Adipocyte (in vitro differentiated cells): Measurements from ENCODE around the gene TRMT61A.
A peak's percentile ranks its signal among the peaks of the same experiment; 100 is the strongest.

Experiments
- DNase-seq: peaks from one replicate; pipeline ENCODE4 v3.0.0-alpha.2; 2015; ENCODE audit warnings: low read depth
- H3K27me3 ChIP-seq: replicated peaks from 2 replicates; pipeline ENCODE4 v1.7.0; 2013; ENCODE audit warnings: mild to moderate bottlenecking, low read length, moderate library complexity; ENCODE audit not compliant: control insufficient read depth, insufficient read depth
- H3K36me3 ChIP-seq: 2 replicates; pipeline ENCODE4 v1.7.0; 2013; ENCODE audit warnings: low read length, mild to moderate bottlenecking, moderate library complexity; ENCODE audit not compliant: control insufficient read depth, insufficient read depth, severe bottlenecking
- H3K4me1 ChIP-seq: 2 replicates; pipeline ENCODE4 v1.7.0; 2013; ENCODE audit warnings: mild to moderate bottlenecking, low read length, moderate library complexity; ENCODE audit not compliant: control insufficient read depth, insufficient read depth
- H3K4me3 ChIP-seq: 2 replicates; pipeline ENCODE4 v1.7.0; 2013; ENCODE audit warnings: mild to moderate bottlenecking, low read length, moderate library complexity
- H3K9ac ChIP-seq: 2 replicates; pipeline ENCODE4 v1.7.0; 2013; ENCODE audit warnings: mild to moderate bottlenecking, low read length, moderate library complexity
- H3K9me3 ChIP-seq: 2 replicates; pipeline ENCODE4 v1.7.0; 2013; ENCODE audit warnings: mild to moderate bottlenecking, low read length, moderate library complexity; ENCODE audit not compliant: control insufficient read depth

The TRMT61A gene

GRCh38 chr14:103546652-103547454 lies 17.9 kb downstream of the TRMT61A start:
- Histone ChIP-seq H3K9me3 (no peaks in the 10 kb centered on the region), H3K36me3 (no peaks in the 10 kb centered on the region), H3K4me3 (no peak overlapping the region), H3K9ac (no peak overlapping the region), H3K4me1 (peaks cover 55% of the 10 kb centered on the region), H3K27me3 (no peaks in the 10 kb centered on the region)
- peak; percentile 69 for DNase-seq

GRCh38 chr14:103547455-103547940 lies 18.5 kb downstream of the TRMT61A start:
- DNase-seq = no peak
- no peak overlapping the region for H3K9ac ChIP-seq
- H3K9me3 ChIP-seq = no peaks in the 10 kb centered on the region
- no peaks in the 10 kb centered on the region for H3K36me3 ChIP-seq
- peaks cover 55% of the 10 kb centered on the region for H3K4me1 ChIP-seq
- no peak overlapping the region for H3K4me3 ChIP-seq
- H3K27me3 ChIP-seq = no peaks in the 10 kb centered on the region

GRCh38 chr14:103547941-103548462 lies 19.0 kb downstream of the TRMT61A start:
- Histone ChIP-seq H3K9me3 (no peaks in the 10 kb centered on the region), H3K36me3 (no peaks in the 10 kb centered on the region), H3K4me3 (no peak overlapping the region), H3K27me3 (no peaks in the 10 kb centered on the region), H3K9ac (no peak overlapping the region), H3K4me1 (peaks cover 55% of the 10 kb centered on the region)
- no peak for DNase-seq

GRCh38 chr14:103548463-103549351 lies 19.7 kb downstream of the TRMT61A start:
- peaks cover 53% of the 10 kb centered on the region for H3K4me1 ChIP-seq
- peak overlapping the region; percentile 85 for H3K9ac ChIP-seq
- H3K9me3 ChIP-seq = no peaks in the 10 kb centered on the region
- no peaks in the 10 kb centered on the region for H3K36me3 ChIP-seq
- H3K4me3 ChIP-seq = no peak overlapping the region
- H3K27me3 ChIP-seq = no peaks in the 10 kb centered on the region
- DNase-seq = no peak

GRCh38 chr14:103549361-103550311 lies 20.6 kb downstream of the TRMT61A start:
- DNase-seq = no peak
- Histone ChIP-seq H3K4me3 (peak overlapping the region; percentile 71), H3K27me3 (no peaks in the 10 kb centered on the region), H3K9ac (peak overlapping the region; percentile 85), H3K9me3 (no peaks in the 10 kb centered on the region), H3K4me1 (peaks cover 49% of the 10 kb centered on the region), H3K36me3 (no peaks in the 10 kb centered on the region)

- H3K9me3 ChIP-seq = no peaks in the 10 kb centered on the region
- H3K27me3 ChIP-seq = no peaks in the 10 kb centered on the region
- peak overlapping the region; percentile 71 for H3K4me3 ChIP-seq
- H3K9ac ChIP-seq = peak overlapping the region; percentile 85
- H3K4me1 ChIP-seq = peaks cover 51% of the 10 kb centered on the region
- no peak for DNase-seq
- H3K36me3 ChIP-seq = peaks cover 3% of the 10 kb centered on the region
Observed at GRCh38 chr14:103550451-103551337, 21.7 kb downstream of the TRMT61A start.

- Histone ChIP-seq H3K4me1 (peaks cover 55% of the 10 kb centered on the region), H3K27me3 (no peaks in the 10 kb centered on the region), H3K4me3 (peak overlapping the region; percentile 71), H3K9ac (peak overlapping the region; percentile 85), H3K9me3 (no peaks in the 10 kb centered on the region), H3K36me3 (peaks cover 3% of the 10 kb centered on the region)
- no peak for DNase-seq
Observed at GRCh38 chr14:103551338-103551762, 22.4 kb downstream of the TRMT61A start.

GRCh38 chr14:103552011-103552845 lies 23.2 kb downstream of the TRMT61A start:
- no peaks in the 10 kb centered on the region for H3K27me3 ChIP-seq
- H3K36me3 ChIP-seq = peaks cover 6% of the 10 kb centered on the region
- peak; percentile 67 for DNase-seq
- peaks cover 63% of the 10 kb centered on the region for H3K4me1 ChIP-seq
- H3K9ac ChIP-seq = peak overlapping the region; percentile 85
- peak overlapping the region; percentile 71 for H3K4me3 ChIP-seq
- no peaks in the 10 kb centered on the region for H3K9me3 ChIP-seq

GRCh38 chr14:103552846-103553210 lies 23.8 kb downstream of the TRMT61A start:
- Histone ChIP-seq H3K36me3 (peaks cover 8% of the 10 kb centered on the region), H3K9me3 (no peaks in the 10 kb centered on the region), H3K4me1 (peaks cover 69% of the 10 kb centered on the region), H3K27me3 (no peaks in the 10 kb centered on the region), H3K4me3 (peak overlapping the region; percentile 71), H3K9ac (peak overlapping the region; percentile 85)
- no peak for DNase-seq
